ENCODE measurements around the gene STX8.

STX8 gene

GRCh38 chr17:9236286-9237052, 339.2 kb downstream of the STX8 start:
- no peak for DNase-seq

GRCh38 chr17:9235346-9235745, 340.3 kb downstream of the STX8 start:
- DNase-seq: no peak

DNA sequence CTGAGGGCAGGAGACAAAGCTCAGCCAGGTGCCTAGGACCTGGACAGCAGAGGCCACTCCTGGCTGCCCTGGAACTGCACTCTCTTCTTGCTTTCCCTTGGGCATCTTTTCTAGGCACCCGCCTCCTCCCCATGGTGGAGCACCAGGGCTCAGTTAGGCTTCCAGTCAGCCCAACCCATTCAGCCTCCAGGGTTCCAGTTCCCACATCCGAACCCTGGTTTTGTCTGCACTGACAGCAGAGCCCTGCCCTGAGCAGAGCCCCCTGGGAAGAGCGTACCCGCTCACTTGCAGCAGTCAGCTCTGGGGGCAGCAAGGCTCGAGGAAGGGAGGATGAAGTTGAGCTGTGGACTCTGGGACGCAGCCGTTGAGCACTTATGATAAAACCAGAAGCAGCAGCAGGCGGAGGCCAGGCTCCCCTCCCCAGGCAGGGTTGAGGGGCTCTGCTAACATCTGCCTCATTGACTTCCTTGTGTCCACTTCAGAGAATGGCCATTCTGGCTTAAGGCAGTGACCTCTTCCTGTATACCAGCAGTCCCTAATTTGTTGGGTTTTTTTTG, 341.2 kb downstream of the STX8 start:
- no peak for DNase-seq

DNA sequence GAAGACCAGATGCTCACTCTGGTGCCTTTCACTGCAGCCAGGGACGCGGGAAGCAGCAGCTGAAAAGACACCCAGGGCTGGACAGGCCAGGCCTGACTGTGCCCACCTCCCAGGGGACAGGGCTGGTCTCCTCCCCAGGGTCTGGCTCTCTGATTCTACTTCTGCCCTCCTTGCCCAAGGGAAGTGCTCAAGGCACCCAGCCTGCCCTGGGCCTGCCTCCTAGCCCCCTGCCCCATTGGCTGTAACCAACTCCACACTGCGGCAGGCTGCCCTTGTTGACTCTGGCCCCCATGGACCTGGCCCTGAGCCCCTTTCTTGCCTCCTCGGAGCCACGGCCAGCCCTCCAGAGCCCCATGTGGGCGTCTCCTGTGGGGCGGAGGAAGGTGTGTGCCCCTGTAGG, 341.9 kb downstream of the STX8 start:
- no peak for DNase-seq

GRCh38 chr17:9233271-9233599, 342.4 kb downstream of the STX8 start:
- DNase-seq: no peak

- DNase-seq: no peak
These were observed 342.9 kb downstream of the STX8 start for GRCh38 chr17:9232591-9233270.

GRCh38 chr17:9232155-9232475, 343.5 kb downstream of the STX8 start:
- DNase-seq: no peak

DNA sequence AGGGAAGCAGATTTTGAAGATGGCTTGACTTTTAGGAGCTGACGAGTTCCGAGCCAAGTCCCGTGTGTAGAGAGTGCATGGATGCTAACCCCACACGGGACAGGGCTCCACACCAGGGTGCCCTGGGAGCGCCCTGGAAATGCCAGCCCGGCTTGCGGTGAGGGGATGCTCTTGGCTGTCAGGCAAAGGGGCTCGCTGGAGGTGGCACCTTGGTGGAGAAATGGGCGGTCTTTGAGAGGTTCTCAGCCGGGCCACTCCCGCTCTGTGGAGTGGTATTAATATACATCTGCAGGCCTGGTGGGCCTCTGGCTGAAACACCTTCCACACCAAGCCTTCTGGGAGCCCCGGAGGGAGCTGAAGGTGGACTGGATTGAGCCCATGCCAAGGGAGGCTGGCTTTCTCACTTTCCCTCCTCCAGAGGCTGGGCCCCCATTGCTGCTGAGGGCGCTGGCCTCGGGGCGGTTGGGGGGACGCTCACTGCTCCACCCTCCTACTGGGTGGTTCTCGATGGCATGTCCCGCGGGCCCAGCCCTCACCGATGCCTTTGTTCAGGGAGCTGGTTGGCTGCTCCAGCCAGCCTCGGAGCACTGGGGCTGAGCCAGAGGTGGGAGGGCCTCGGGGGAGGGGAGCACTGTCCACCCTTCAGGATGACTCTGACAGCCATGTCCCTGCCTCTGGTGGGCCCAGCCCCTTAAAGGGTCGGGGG, 344.0 kb downstream of the STX8 start:
- DNase-seq: no peak

DNA sequence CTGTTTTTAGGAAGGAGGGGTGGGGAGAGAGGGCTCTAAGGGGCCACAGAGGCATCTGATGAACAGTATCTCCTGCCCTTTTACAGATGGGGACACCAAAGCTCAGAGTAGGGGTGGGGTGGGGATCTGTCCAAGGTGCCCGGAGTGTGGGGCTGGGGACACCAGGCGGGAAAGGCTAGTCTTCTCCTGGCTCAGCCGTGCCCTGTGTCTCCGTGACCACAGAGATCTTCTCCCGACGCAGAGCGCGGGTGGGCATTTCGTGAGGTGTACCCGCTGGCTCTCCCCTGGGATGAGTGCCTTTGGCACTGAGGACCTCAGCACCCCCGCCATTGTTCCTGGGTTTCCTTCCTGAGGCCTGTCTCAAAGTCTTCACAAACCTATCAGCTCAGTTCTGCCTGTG, 344.8 kb downstream of the STX8 start:
- DNase-seq: no peak

GRCh38 chr17:9230346-9230745, 345.3 kb downstream of the STX8 start:
- DNase-seq: no peak

GRCh38 chr17:9229826-9230201, 345.8 kb downstream of the STX8 start:
- no peak for DNase-seq

DNA sequence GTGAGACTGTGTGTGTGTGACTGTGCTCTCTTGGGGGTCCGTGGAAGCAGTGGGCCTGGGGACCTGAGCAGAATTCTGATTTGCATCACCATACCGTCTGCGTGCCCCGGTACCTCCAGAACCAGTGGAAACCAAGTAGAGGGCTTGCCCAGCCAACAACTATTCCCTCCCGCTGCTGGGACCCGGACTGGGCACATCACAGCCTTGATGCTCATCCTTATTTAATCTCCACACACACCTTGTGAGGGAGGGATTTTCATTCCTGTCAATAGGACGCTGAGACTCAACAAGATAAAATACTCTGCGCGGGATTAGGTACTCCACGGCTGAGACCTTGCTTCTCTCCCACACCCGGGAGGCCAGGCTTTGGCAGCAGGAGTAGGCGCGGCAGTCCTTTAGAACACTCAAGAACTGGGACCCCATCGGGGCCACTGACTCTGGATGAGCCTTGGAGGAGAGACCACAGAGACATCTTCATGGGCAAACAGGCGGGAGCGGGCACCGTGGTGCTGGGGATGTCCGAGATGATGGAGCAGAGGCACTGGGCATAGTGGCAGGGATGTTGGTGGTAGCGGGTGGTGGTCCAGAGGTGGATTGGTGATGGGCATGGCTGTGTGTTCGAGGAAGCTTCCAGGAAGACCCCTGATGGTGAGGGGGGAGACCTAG, 346.3 kb downstream of the STX8 start:
- no peak for DNase-seq

DNA sequence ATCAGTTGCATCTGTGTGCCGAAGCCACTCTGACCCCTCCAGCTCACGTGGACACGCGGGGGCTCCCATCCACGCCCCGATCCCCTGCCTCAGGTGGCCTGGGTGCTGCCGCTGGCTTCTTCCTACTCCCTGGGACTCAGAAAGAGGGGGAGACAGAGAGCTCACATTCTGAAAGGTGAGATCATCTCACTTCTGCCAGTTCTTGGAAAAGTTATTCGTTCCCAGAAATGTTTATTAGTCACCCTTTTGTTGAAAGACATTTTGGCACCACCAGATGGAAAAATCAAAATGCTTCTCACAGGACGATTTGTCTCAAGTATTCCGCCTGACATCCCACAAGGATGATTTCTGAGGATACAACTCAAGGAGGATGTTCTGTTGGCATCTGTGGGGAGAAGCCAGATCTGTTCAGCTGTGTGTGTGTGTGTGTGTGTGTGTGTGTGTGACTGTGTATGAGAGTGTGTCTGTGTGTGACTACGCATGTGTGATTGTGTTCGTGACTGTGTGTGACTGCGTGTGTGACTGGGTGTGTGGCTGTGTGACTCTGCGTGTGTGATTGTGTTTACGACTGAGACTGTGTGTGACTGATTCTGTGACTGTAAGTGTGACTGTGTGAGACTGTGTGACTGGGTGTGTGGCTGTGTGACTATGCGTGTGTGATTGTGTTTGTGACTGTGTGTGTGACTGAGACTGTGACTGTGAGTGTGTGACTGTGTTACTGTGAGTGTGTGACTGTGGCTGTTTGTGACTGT, 347.0 kb downstream of the STX8 start:
- no peak for DNase-seq

DNA sequence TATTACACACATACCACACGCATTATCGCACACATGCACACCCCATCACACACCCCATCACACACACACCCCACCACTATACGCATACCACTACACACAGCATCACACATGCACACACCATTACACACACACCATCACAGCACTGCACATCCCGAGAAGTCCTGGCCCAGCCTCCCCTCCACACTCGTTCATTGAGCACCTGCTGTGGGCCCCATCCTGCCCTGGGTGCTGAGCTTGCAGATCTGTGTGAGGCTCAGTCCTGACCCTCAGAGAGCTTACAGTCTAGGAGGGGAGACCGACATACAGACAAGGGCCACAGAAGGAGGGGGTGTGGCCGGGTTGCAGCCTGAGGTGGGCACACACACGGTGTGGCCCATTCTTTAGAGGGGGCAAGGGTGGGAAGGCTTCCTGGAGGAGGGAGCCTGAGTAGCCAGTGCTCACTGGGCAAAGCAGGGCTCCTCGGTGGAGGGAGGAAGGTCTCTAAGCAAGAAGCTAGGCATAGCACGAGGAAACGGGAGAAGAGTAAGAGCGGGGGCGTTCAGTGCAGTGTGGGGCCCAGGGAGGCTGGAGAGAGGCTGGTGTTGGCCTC, 347.7 kb downstream of the STX8 start:
- DNase-seq: no peak

DNA sequence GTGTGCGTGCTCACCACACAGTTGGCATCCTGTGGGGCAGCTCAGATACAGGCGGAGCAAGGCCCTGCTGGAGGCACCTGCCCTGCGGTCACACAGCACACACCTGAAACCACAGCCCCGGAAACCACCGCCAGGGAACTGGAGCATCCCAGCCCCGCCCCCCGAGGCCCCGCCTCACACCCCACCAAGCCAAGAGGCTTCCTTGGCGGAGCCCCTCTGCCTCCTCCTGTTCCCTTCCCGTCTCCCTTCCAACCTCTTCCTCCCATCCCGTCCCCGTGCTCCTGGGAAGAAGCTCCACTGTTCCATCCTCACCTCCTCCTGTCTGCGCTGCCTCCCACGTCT, 348.9 kb downstream of the STX8 start:
- no peak for DNase-seq

DNA sequence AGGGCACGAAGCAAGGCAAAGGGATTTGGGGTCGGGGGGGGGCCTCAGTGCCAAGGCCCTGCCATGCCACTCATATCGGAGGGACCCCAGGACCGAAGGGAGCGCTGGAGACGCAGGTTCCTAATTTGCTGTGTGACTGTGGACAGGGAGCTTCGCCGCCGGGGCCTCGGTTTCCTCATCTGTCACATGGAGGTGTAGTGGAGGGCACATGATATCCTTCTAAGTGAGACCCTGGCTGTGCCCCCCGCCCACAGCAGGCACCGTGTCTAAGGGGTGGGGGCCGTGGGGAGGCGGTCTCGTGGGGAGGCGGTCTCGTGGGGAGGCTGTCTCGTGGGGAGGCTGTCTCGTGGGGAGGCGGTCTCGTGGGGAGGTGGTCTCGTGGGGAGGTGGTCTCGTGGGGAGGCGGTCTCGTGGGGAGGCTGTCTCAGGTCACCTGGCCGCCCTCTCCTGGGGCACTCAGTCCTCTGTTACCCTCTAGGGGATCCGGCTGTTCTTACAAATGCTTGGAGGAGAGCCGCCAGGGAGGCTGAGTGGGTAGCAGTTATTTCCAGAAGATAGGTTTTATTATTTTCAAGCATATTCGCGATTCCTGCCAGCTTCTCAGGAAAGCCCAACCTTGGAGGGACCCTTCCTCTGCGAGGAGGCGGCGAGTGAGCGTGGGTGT, 349.4 kb downstream of the STX8 start:
- no peak for DNase-seq

GRCh38 chr17:9225305-9226101, 350.1 kb downstream of the STX8 start:
- no peak for DNase-seq

- no peak for DNase-seq
These were observed 351.1 kb downstream of the STX8 start for GRCh38 chr17:9224485-9224884.

DNA sequence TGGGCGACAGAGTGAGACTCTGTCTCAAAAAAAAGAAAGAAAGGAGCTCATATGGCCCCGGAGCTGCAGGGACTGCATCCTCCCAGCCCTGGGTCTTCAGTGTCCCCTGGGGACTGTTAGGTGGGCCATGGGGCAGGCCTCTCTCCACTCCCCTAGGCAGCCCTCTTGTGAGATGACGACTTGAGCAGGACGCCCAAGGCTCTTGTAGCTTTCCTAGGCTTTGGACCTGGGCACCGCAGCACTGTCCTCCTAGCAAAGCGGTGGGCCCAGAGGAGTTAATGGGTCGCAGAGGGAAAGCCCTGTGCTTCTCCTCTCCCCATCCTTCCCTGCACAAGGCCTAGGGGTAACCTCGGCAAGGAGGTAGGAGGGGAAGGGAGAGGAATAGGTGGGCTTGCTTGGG, 352.1 kb downstream of the STX8 start:
- DNase-seq: no peak

DNA sequence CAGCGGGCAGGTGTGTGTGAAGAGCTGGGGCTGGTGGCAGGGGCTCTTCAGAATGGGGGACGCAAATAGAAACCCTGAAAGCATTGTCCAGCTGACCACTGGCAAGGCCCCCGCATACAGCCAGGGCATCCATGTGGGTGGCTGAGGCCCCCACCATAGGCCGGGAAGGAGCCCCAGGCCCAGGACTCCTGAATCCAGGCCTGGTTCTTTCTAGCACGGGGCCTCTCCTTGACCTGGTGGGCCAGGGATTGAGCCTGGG, 353.8 kb downstream of the STX8 start:
- no peak for DNase-seq

GRCh38 chr17:9221147-9221921, 354.3 kb downstream of the STX8 start:
- DNase-seq: no peak
